Endothelial cell (in vitro differentiated cells): ENCODE results near the gene SLC29A3. TPM values are rescaled to one million over a fixed set of nuclear protein-coding genes. Genes with fewer than 3 reads are reported as not detected.

Source experiments
- DNase-seq: peaks from one replicate; pipeline ENCODE4 v3.0.0; 2021; ENCODE audit warnings: low spot score
- H3K27ac Mint-ChIP-seq: one replicate; pipeline ENCODE4 v1.8.0; 2021; ENCODE audit warnings: mixed read lengths, inconsistent platforms; ENCODE audit not compliant: unreplicated experiment
- H3K27me3 Mint-ChIP-seq: one replicate; pipeline ENCODE4 v1.8.0; 2021; ENCODE audit warnings: mild to moderate bottlenecking, moderate library complexity, mixed read lengths, inconsistent platforms; ENCODE audit not compliant: unreplicated experiment
- H3K36me3 Mint-ChIP-seq: one replicate; pipeline ENCODE4 v1.8.0; 2021; ENCODE audit warnings: mild to moderate bottlenecking, low read depth, mixed read lengths, inconsistent platforms; ENCODE audit not compliant: unreplicated experiment
- H3K4me1 Mint-ChIP-seq: one replicate; pipeline ENCODE4 v1.8.0; 2021; ENCODE audit warnings: mild to moderate bottlenecking, mixed read lengths, inconsistent platforms; ENCODE audit not compliant: unreplicated experiment
- H3K4me3 Mint-ChIP-seq: one replicate; pipeline ENCODE4 v1.8.0; 2021; ENCODE audit warnings: mild to moderate bottlenecking, mixed read lengths, inconsistent platforms; ENCODE audit not compliant: unreplicated experiment
- H3K9me3 Mint-ChIP-seq: one replicate; pipeline ENCODE4 v1.8.0; 2021; ENCODE audit warnings: mixed read lengths, inconsistent platforms; ENCODE audit not compliant: unreplicated experiment
- total RNA-seq: library from RNA; stranded (reverse); fragmentation: NEBNext Ultra II Directional; extraction: Animal tissue kit (Norgen Biotek cat#: 25700); gene quantifications from one replicate; pipeline ENCODE4 v1.2.1, GENCODE V29; 2021; ENCODE audit not compliant: unreplicated experiment
- TF ChIP-seq, protein P1 (sequence below): fragments of 200-600 bp; sonication (generic); IDR thresholded peaks from one replicate; pipeline ENCODE4 v1.5.0; 2021; ENCODE audit warnings: antibody characterized with exemption; ENCODE audit not compliant: unreplicated experiment

The SLC29A3 gene
- total RNA-seq, 1 donor from 2014 or later = 11.7 TPM

GRCh38 chr10:71308985-71309384 lies 10.1 kb upstream of the SLC29A3 start:
- peaks cover 29% of the 10 kb centered on the region for H3K27me3 Mint-ChIP-seq
- H3K27ac Mint-ChIP-seq = no peak overlapping the region
- peaks cover 7% of the 10 kb centered on the region for H3K36me3 Mint-ChIP-seq
- TF ChIP-seq, protein P1, sequence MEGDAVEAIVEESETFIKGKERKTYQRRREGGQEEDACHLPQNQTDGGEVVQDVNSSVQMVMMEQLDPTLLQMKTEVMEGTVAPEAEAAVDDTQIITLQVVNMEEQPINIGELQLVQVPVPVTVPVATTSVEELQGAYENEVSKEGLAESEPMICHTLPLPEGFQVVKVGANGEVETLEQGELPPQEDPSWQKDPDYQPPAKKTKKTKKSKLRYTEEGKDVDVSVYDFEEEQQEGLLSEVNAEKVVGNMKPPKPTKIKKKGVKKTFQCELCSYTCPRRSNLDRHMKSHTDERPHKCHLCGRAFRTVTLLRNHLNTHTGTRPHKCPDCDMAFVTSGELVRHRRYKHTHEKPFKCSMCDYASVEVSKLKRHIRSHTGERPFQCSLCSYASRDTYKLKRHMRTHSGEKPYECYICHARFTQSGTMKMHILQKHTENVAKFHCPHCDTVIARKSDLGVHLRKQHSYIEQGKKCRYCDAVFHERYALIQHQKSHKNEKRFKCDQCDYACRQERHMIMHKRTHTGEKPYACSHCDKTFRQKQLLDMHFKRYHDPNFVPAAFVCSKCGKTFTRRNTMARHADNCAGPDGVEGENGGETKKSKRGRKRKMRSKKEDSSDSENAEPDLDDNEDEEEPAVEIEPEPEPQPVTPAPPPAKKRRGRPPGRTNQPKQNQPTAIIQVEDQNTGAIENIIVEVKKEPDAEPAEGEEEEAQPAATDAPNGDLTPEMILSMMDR = no peak
- no peaks in the 10 kb centered on the region for H3K9me3 Mint-ChIP-seq
- no peak for DNase-seq
- H3K4me3 Mint-ChIP-seq = no peak overlapping the region
- no peaks in the 10 kb centered on the region for H3K4me1 Mint-ChIP-seq

- no peak for DNase-seq
- Mint-ChIP-seq H3K36me3 (peaks cover 4% of the 10 kb centered on the region), H3K27me3 (peaks cover 29% of the 10 kb centered on the region), H3K4me3 (no peak overlapping the region), H3K4me1 (no peaks in the 10 kb centered on the region), H3K27ac (no peak overlapping the region), H3K9me3 (no peaks in the 10 kb centered on the region)
- TF ChIP-seq, protein P1 = no peak
Observed at GRCh38 chr10:71309919-71310318, 9.1 kb upstream of the SLC29A3 start.

DNA sequence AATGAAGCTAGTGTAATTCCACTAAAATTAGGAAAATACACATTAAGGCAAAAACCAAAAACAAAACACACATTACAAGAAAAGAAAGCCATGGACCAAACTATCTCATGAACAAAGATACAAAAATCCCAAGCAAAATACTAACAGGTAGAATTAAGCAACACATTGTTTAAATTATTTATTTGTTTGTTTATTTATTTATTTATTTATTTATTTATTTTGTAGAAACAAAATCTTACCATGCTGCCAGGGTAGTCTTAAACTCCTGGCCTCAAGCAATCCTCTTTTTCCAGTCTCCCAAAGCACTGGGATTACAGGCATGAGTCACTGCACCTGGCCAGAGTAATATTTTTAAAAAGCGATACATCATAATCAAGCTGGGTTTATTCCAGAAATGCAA lies 6.8 kb upstream of the SLC29A3 start:
- H3K27me3 Mint-ChIP-seq = peaks cover 26% of the 10 kb centered on the region
- TF ChIP-seq, protein P1 = no peak
- H3K4me1 Mint-ChIP-seq = peaks cover 14% of the 10 kb centered on the region
- H3K27ac Mint-ChIP-seq = no peak overlapping the region
- H3K36me3 Mint-ChIP-seq = no peaks in the 10 kb centered on the region
- no peak for DNase-seq
- H3K4me3 Mint-ChIP-seq = no peak overlapping the region
- H3K9me3 Mint-ChIP-seq = no peaks in the 10 kb centered on the region

DNA sequence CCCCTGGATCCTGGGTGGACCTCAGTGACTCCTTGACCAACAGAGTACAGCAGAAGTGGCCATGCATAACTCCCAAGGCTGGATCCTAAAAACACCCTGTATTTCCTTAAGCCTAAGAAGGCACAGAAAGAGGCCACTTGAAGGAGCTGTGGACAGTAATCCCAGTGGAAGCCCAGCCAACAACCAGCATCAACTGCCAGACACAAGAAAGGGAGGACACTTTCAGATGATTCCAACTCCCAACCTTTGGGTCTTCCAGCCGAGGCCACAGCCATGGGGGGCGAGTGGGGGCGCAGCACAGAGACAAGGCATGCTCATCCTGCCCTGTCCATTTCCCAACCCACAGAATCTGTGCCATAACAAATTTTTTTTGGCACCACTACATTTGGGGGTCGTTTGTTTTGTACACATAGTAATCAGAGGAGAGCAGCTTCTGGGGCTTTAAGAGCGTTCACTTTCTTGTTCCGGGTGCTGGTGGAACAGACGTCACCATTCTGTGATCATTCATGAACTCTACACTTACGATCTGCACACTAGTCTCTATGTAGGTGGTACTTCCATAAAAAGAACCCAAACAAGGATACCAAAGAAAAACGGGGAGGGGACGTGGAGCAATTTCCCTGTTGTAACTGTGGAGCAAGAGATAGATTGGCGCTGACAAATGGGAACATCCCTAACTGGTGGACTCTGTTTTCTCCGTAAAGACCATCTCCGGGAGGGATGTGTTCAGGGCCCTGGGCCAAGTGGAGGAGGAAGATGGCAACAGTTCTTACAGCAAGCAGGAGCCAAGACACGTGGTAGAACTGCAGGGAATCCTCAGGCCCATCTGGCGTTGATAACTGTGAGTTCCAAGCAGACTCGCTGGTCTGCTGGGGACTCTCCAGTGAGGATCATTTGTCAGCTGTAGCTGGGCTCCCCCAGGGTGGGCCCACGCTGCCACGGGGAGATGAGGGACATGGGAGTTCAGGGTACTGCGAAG lies 6.0 kb upstream of the SLC29A3 start:
- Mint-ChIP-seq H3K4me1 (peaks cover 14% of the 10 kb centered on the region), H3K27ac (no peak overlapping the region), H3K9me3 (no peaks in the 10 kb centered on the region), H3K27me3 (peaks cover 17% of the 10 kb centered on the region), H3K4me3 (no peak overlapping the region), H3K36me3 (no peaks in the 10 kb centered on the region)
- DNase-seq = no peak
- TF ChIP-seq, protein P1 = no peak
